Stimulated activated CD8-positive, alpha-beta memory T cell treated with anti-CD3 and anti-CD28 coated beads, Interleukin-4, amount 100 ng/mL, for 1 hour (primary cell): ENCODE data around the gene NUDT9.
"Not testable (repeated sequence)": the region's sequence is repeated elsewhere in the genome, so short reads cannot be mapped to it uniquely, and the experiment has no call there.

ENCODE experiments used
- DNase-seq, 2 donors: peaks; one replicate each; pipeline ENCODE4 v3.0.0-alpha.2; 2020; ENCODE audit warnings: low read depth in 2 of 2, low spot score in 1 of 2

The NUDT9 gene

GRCh38 chr4:87409420-87409939 lies 12.9 kb upstream of the NUDT9 start:
- DNase-seq = no peak

GRCh38 chr4:87410157-87410556 lies 12.2 kb upstream of the NUDT9 start:
- DNase-seq = no peak

GRCh38 chr4:87410679-87411078 lies 11.7 kb upstream of the NUDT9 start:
- DNase-seq = no peak

GRCh38 chr4:87414816-87415215 lies 7.6 kb upstream of the NUDT9 start:
- no peak for DNase-seq

GRCh38 chr4:87416965-87417364 lies 5.4 kb upstream of the NUDT9 start:
- no peak for DNase-seq

- DNase-seq = not testable (repeated sequence)
These were observed 4.0 kb upstream of the NUDT9 start for GRCh38 chr4:87418410-87418809.

GRCh38 chr4:87419578-87420249 lies 2.7 kb upstream of the NUDT9 start:
- no peak for DNase-seq

GRCh38 chr4:87420276-87420830 lies 2.0 kb upstream of the NUDT9 start:
- no peak for DNase-seq

GRCh38 chr4:87423317-87424098 lies 1.1 kb downstream of the NUDT9 start:
- no peak for DNase-seq

- not testable (repeated sequence) for DNase-seq
These were observed 1.7 kb downstream of the NUDT9 start for GRCh38 chr4:87424099-87424543.

GRCh38 chr4:87425711-87426110 lies 3.3 kb downstream of the NUDT9 start:
- no peak for DNase-seq

- DNase-seq = no peak
These were observed 4.6 kb downstream of the NUDT9 start for GRCh38 chr4:87426865-87427517.

GRCh38 chr4:87427518-87427868 lies 5.1 kb downstream of the NUDT9 start:
- DNase-seq = no peak

- DNase-seq = no peak
These were observed 6.6 kb downstream of the NUDT9 start for GRCh38 chr4:87428979-87429378.

GRCh38 chr4:87430038-87430437 lies 7.7 kb downstream of the NUDT9 start:
- no peak for DNase-seq

GRCh38 chr4:87433342-87433741 lies 11.0 kb downstream of the NUDT9 start:
- no peak for DNase-seq

GRCh38 chr4:87442889-87443288 lies 20.5 kb downstream of the NUDT9 start:
- no peak for DNase-seq

GRCh38 chr4:87444741-87445140 lies 22.4 kb downstream of the NUDT9 start:
- DNase-seq = no peak

- DNase-seq = no peak
These were observed 23.6 kb downstream of the NUDT9 start for GRCh38 chr4:87445964-87446363.

GRCh38 chr4:87446375-87446774 lies 24.0 kb downstream of the NUDT9 start:
- DNase-seq = not testable (repeated sequence)

- DNase-seq = no peak
These were observed 29.2 kb downstream of the NUDT9 start for GRCh38 chr4:87451537-87451936.

- DNase-seq = no peak
These were observed 36.5 kb downstream of the NUDT9 start for GRCh38 chr4:87458913-87459312.
